A673 (cell line): ENCODE results near the gene NKIRAS2. TPM values are rescaled to one million over a fixed set of nuclear protein-coding genes. Genes with fewer than 3 reads are reported as not detected.

Source experiments
- BruUV-seq: library from RNA; stranded (reverse); fragments of 400-500 nt; replicated peaks from 2 replicates; lab custom pipeline; 2021; lab: Mats Ljungman, UMichigan
- CTCF ChIA-PET: fragments of 300-600 bp; sonication (Branson Sonifier 250); formaldehyde crosslinking; loops from one replicate; lab custom pipeline; 2022; ENCODE audit warnings: antibody characterized with exemption; lab: Charles Lee
- POLR2A ChIA-PET: fragments of 300-600 bp; sonication (Branson Sonifier 250); formaldehyde crosslinking; loops from one replicate; lab custom pipeline; 2022; ENCODE audit warnings: antibody characterized with exemption; ENCODE audit not compliant: low non-redundant PET; lab: Charles Lee
- DNase-seq: peaks from one replicate; pipeline ENCODE4 v3.0.0-alpha.2; 2015; ENCODE audit warnings: low spot score
- H3K27ac ChIP-seq: fragments of 200-600 bp; sonication (generic); 2 replicates; pipeline ENCODE4 v1.5.1; 2016; ENCODE audit warnings: mixed run types, low read depth, mild to moderate bottlenecking, mixed read lengths, antibody characterized with exemption, low read length; ENCODE audit not compliant: poor library complexity, severe bottlenecking
- H3K27me3 ChIP-seq: fragments of 200-600 bp; sonication (generic); replicated peaks from 2 replicates; pipeline ENCODE4 v1.6.1; 2017; ENCODE audit warnings: mixed run types, low read depth, mild to moderate bottlenecking, mixed read lengths, antibody characterized with exemption, low read length; ENCODE audit not compliant: insufficient read depth, poor library complexity
- H3K36me3 ChIP-seq: fragments of 200-600 bp; sonication (generic); 2 replicates; pipeline ENCODE4 v1.6.1; 2016; ENCODE audit warnings: mixed run types, mild to moderate bottlenecking, mixed read lengths, antibody characterized with exemption, low read length; ENCODE audit not compliant: insufficient read depth, poor library complexity, severe bottlenecking
- H3K4me1 ChIP-seq: fragments of 200-600 bp; sonication (generic); 2 replicates; pipeline ENCODE4 v1.6.1; 2017; ENCODE audit warnings: mixed run types, mild to moderate bottlenecking, mixed read lengths, antibody characterized with exemption, low read length; ENCODE audit not compliant: insufficient read depth, poor library complexity, severe bottlenecking
- H3K4me3 ChIP-seq: fragments of 200-600 bp; sonication (generic); 2 replicates; pipeline ENCODE4 v1.5.1; 2016; ENCODE audit warnings: low read depth, mixed run types, mild to moderate bottlenecking, mixed read lengths, low read length; ENCODE audit not compliant: poor library complexity, severe bottlenecking
- H3K9me3 ChIP-seq: fragments of 200-600 bp; sonication (generic); 2 replicates; pipeline ENCODE4 v1.6.1; 2016; ENCODE audit warnings: mixed run types, low read depth, mild to moderate bottlenecking, mixed read lengths, antibody characterized with exemption, low read length; ENCODE audit not compliant: poor library complexity, severe bottlenecking
- EZH2 ChIP-seq: fragments of 200-600 bp; sonication (generic); IDR thresholded peaks from 2 replicates; pipeline ENCODE4 v1.6.1; 2017; ENCODE audit warnings: borderline replicate concordance, low read depth, mild to moderate bottlenecking, mixed read lengths, antibody characterized with exemption, low read length; ENCODE audit not compliant: poor library complexity, severe bottlenecking
- intact Hi-C: fragments of 100-400 bp; cut with micrococcal nuclease; formaldehyde crosslinking; loops from one replicate; pipeline ENCODE4 v1.10.0; 2022; ENCODE audit not compliant: unreplicated experiment
- total RNA-seq: library from RNA; stranded (reverse); gene quantifications from 2 replicates; pipeline ENCODE4 v1.2.3, GENCODE V29; 2021
- TF ChIP-seq, protein P1 (sequence below): fragments of 300-800, 200-600 bp; sonication (generic); conservative IDR thresholded peaks from 2 replicates; pipeline ENCODE4 v1.5.1; 2017; ENCODE audit warnings: low read depth, mild to moderate bottlenecking, antibody characterized with exemption, low read length, moderate library complexity, mixed read lengths

The NKIRAS2 gene
- total RNA-seq, 1 experiment from 2014 or later: 28.7 TPM

DNA sequence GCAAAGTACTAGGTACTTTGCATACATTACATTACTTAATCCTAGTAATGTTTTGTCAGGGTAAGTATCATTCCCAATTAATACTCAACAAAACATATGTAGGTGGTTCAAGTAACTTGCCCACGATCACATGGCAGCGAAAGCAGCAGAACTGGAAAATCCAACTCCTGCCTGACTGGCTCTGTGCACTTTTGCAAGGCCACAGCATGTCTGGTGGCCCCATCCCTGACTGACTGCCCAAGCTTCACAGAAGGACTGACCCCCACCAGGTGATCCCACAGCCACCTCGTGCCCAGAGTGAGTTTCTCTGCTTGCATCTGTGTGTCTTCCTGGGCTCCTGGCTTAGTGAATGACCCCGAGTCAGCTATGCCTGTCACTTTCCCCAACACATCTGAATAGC lies 41.9 kb upstream of the NKIRAS2 start:
- DNase-seq: no peak
- no TSS peak for BruUV-seq
- POLR2A ChIA-PET: no interaction called here
- CTCF ChIA-PET: no interaction called here
- TF ChIP-seq EZH2: no peak
- TF ChIP-seq, protein P1, sequence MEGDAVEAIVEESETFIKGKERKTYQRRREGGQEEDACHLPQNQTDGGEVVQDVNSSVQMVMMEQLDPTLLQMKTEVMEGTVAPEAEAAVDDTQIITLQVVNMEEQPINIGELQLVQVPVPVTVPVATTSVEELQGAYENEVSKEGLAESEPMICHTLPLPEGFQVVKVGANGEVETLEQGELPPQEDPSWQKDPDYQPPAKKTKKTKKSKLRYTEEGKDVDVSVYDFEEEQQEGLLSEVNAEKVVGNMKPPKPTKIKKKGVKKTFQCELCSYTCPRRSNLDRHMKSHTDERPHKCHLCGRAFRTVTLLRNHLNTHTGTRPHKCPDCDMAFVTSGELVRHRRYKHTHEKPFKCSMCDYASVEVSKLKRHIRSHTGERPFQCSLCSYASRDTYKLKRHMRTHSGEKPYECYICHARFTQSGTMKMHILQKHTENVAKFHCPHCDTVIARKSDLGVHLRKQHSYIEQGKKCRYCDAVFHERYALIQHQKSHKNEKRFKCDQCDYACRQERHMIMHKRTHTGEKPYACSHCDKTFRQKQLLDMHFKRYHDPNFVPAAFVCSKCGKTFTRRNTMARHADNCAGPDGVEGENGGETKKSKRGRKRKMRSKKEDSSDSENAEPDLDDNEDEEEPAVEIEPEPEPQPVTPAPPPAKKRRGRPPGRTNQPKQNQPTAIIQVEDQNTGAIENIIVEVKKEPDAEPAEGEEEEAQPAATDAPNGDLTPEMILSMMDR: no peak
- peaks cover 29% of the 10 kb centered on the region for H3K36me3 ChIP-seq
- intact Hi-C loops: no loop called here
- no peak overlapping the region for H3K4me3 ChIP-seq
- no peaks in the 10 kb centered on the region for H3K9me3 ChIP-seq
- H3K27me3 ChIP-seq: no peaks in the 10 kb centered on the region
- H3K27ac ChIP-seq: no peak overlapping the region
- H3K4me1 ChIP-seq: no peaks in the 10 kb centered on the region

- DNase-seq: no peak
- H3K4me3 ChIP-seq: no peak overlapping the region
- peaks cover 21% of the 10 kb centered on the region for H3K36me3 ChIP-seq
- ChIA-PET CTCF (no interaction called here), POLR2A (no interaction called here)
- no peaks in the 10 kb centered on the region for H3K27me3 ChIP-seq
- no peak for TF ChIP-seq EZH2
- TF ChIP-seq, protein P1: no peak
- intact Hi-C loops: no loop called here
- BruUV-seq: no TSS peak
- no peak overlapping the region for H3K27ac ChIP-seq
- H3K9me3 ChIP-seq: no peaks in the 10 kb centered on the region
- H3K4me1 ChIP-seq: no peaks in the 10 kb centered on the region
Observed at GRCh38 chr17:41982026-41982760, 37.7 kb upstream of the NKIRAS2 start.

GRCh38 chr17:41984454-41984853 lies 35.4 kb upstream of the NKIRAS2 start:
- H3K36me3 ChIP-seq: peaks cover 40% of the 10 kb centered on the region
- TF ChIP-seq, protein P1: no peak
- TF ChIP-seq EZH2: no peak
- H3K9me3 ChIP-seq: no peaks in the 10 kb centered on the region

More at GRCh38 chr17:41984454-41984853, 35.4 kb upstream of the NKIRAS2 start:
- DNase-seq: no peak
- intact Hi-C loops: no loop called here
- H3K27ac ChIP-seq: no peak overlapping the region
- no peaks in the 10 kb centered on the region for H3K27me3 ChIP-seq
- H3K4me1 ChIP-seq: no peaks in the 10 kb centered on the region
- no TSS peak for BruUV-seq
- POLR2A ChIA-PET: no interaction called here
- CTCF ChIA-PET: interaction anchor here (0.6 kb wide), 1 partner anchor 26 kb away, joined by 15 read pairs; no protein-coding TSS in a partner anchor
- H3K4me3 ChIP-seq: no peak overlapping the region
